CMK (cell line): ENCODE results near the gene PHLDB2.

Source experiments
- DNase-seq: peaks from one replicate; pipeline ENCODE4 v3.0.0-alpha.2; 2010; ENCODE audit warnings: low read depth

The PHLDB2 gene

GRCh38 chr3:111851511-111851954 lies 7.5 kb upstream of the PHLDB2 start:
- DNase-seq: no peak

GRCh38 chr3:111852540-111852939 lies 6.5 kb upstream of the PHLDB2 start:
- no peak for DNase-seq

GRCh38 chr3:111853068-111853467 lies 6.0 kb upstream of the PHLDB2 start:
- DNase-seq: no peak

GRCh38 chr3:111854990-111855389 lies 4.1 kb upstream of the PHLDB2 start:
- no peak for DNase-seq

GRCh38 chr3:111856501-111856900 lies 2.6 kb upstream of the PHLDB2 start:
- no peak for DNase-seq

- DNase-seq: no peak
These were observed 1.6 kb upstream of the PHLDB2 start for GRCh38 chr3:111857474-111857873.

GRCh38 chr3:111858642-111859041 lies 423 bp upstream of the PHLDB2 start:
- no peak for DNase-seq

- no peak for DNase-seq
These were observed 1.2 kb downstream of the PHLDB2 start for GRCh38 chr3:111859974-111860859.

- DNase-seq: no peak
These were observed 2.3 kb downstream of the PHLDB2 start for GRCh38 chr3:111861391-111861790.

GRCh38 chr3:111862415-111862814 lies 3.4 kb downstream of the PHLDB2 start:
- no peak for DNase-seq

- DNase-seq: no peak
These were observed 3.9 kb downstream of the PHLDB2 start for GRCh38 chr3:111862974-111863373.

- DNase-seq: no peak
These were observed 5.1 kb downstream of the PHLDB2 start for GRCh38 chr3:111863942-111864694.

- no peak for DNase-seq
These were observed 6.0 kb downstream of the PHLDB2 start for GRCh38 chr3:111864821-111865656.

- DNase-seq: no peak
These were observed 8.9 kb downstream of the PHLDB2 start for GRCh38 chr3:111867889-111868426.

- DNase-seq: no peak
These were observed 11.6 kb downstream of the PHLDB2 start for GRCh38 chr3:111870620-111871019.

- no peak for DNase-seq
These were observed 13.0 kb downstream of the PHLDB2 start for GRCh38 chr3:111871809-111872623.

- no peak for DNase-seq
These were observed 13.9 kb downstream of the PHLDB2 start for GRCh38 chr3:111872979-111873378.

GRCh38 chr3:111874177-111874820 lies 15.2 kb downstream of the PHLDB2 start:
- no peak for DNase-seq

- DNase-seq: no peak
These were observed 22.4 kb downstream of the PHLDB2 start for GRCh38 chr3:111881480-111881879.

- no peak for DNase-seq
These were observed 23.1 kb downstream of the PHLDB2 start for GRCh38 chr3:111882194-111882593.

GRCh38 chr3:111882799-111883198 lies 23.7 kb downstream of the PHLDB2 start:
- DNase-seq: no peak
